Glutamatergic neuron (in vitro differentiated cells): ENCODE results near the gene PVALB. TPM values are rescaled to one million over a fixed set of nuclear protein-coding genes. Genes with fewer than 3 reads are reported as not detected.

ENCODE experiments used
- DNase-seq: peaks from one replicate; pipeline ENCODE4 v3.0.0; 2022
- H3K27ac Mint-ChIP-seq: one replicate; pipeline ENCODE4 v1.8.0; 2020; ENCODE audit warnings: mild to moderate bottlenecking, mixed read lengths, inconsistent platforms; ENCODE audit not compliant: unreplicated experiment
- H3K27me3 Mint-ChIP-seq: one replicate; pipeline ENCODE4 v1.8.0; 2020; ENCODE audit warnings: mild to moderate bottlenecking, moderate library complexity, mixed read lengths, inconsistent platforms; ENCODE audit not compliant: unreplicated experiment
- H3K36me3 Mint-ChIP-seq: one replicate; pipeline ENCODE4 v1.8.0; 2020; ENCODE audit warnings: mild to moderate bottlenecking, mixed read lengths, inconsistent platforms; ENCODE audit not compliant: unreplicated experiment
- H3K4me1 Mint-ChIP-seq: one replicate; pipeline ENCODE4 v1.8.0; 2020; ENCODE audit warnings: mild to moderate bottlenecking, low read depth, mixed read lengths, inconsistent platforms; ENCODE audit not compliant: unreplicated experiment
- H3K4me3 Mint-ChIP-seq: one replicate; pipeline ENCODE4 v1.8.0; 2020; ENCODE audit warnings: mild to moderate bottlenecking, mixed read lengths, inconsistent platforms; ENCODE audit not compliant: unreplicated experiment
- H3K9me3 Mint-ChIP-seq: one replicate; pipeline ENCODE4 v1.8.0; 2020; ENCODE audit warnings: mild to moderate bottlenecking, moderate library complexity, mixed read lengths, inconsistent platforms; ENCODE audit not compliant: unreplicated experiment
- total RNA-seq: library from RNA; stranded (reverse); fragmentation: NEBNext Ultra II Directional; extraction: Animal tissue kit (Norgen Biotek cat#: 25700); gene quantifications from one replicate; pipeline ENCODE4 v1.2.1, GENCODE V29; 2021; ENCODE audit not compliant: unreplicated experiment
- TF ChIP-seq, protein P1 (sequence below): fragments of 200-600 bp; sonication (generic); IDR thresholded peaks from one replicate; pipeline ENCODE4 v1.5.0; 2021; ENCODE audit not compliant: partially characterized antibody, unreplicated experiment

PVALB gene
- total RNA-seq, 1 donor from 2014 or later, result not detected

DNA sequence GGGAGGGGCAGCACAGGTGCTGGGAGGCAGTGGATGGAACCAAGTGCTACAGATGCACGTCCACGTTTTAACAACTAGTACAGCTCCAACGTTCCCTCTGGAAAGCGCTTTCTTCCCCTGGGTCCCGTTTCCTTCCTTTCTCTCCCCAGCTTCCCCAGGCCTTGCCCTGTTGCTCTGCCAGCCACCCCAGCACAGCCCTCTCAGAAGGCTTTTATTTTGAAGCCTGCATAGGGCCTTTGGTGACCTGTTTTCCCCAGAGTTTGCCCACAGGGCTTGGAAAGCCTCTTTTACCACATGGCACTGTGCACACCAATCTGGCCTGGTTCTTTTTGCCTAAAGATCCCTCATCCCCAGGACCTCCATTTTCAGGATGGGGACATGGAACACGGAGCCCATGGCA, 30.1 kb upstream of the PVALB start:
- Mint-ChIP-seq H3K27ac (no peak overlapping the region), H3K9me3 (peaks cover 6% of the 10 kb centered on the region), H3K27me3 (peaks cover 7% of the 10 kb centered on the region), H3K4me3 (no peak overlapping the region), H3K36me3 (no peaks in the 10 kb centered on the region), H3K4me1 (no peaks in the 10 kb centered on the region)
- no peak for DNase-seq
- TF ChIP-seq, protein P1, sequence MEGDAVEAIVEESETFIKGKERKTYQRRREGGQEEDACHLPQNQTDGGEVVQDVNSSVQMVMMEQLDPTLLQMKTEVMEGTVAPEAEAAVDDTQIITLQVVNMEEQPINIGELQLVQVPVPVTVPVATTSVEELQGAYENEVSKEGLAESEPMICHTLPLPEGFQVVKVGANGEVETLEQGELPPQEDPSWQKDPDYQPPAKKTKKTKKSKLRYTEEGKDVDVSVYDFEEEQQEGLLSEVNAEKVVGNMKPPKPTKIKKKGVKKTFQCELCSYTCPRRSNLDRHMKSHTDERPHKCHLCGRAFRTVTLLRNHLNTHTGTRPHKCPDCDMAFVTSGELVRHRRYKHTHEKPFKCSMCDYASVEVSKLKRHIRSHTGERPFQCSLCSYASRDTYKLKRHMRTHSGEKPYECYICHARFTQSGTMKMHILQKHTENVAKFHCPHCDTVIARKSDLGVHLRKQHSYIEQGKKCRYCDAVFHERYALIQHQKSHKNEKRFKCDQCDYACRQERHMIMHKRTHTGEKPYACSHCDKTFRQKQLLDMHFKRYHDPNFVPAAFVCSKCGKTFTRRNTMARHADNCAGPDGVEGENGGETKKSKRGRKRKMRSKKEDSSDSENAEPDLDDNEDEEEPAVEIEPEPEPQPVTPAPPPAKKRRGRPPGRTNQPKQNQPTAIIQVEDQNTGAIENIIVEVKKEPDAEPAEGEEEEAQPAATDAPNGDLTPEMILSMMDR, result no peak

DNA sequence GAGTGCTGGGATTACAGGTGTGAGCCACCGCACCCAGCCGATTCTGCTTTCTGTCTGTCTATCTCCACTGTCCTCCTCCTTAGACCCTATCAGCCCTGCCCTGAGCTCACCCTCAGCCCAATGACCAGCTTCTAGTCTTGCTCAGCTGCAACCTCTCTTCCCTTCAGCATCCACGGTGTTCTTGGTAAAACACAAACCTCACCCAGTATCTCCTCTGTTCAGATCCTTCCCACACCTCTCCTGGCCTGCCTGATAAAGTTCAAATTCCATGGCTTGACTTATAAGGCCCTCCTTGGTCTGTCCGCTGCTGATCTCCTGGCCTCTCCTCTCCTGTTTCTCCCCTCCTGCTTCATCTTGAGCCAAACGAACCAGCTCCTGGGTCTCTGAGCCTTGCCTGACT, 29.4 kb upstream of the PVALB start:
- TF ChIP-seq, protein P1, result no peak
- Mint-ChIP-seq H3K27ac (no peak overlapping the region), H3K36me3 (peaks cover 4% of the 10 kb centered on the region), H3K27me3 (peaks cover 7% of the 10 kb centered on the region), H3K9me3 (peaks cover 6% of the 10 kb centered on the region), H3K4me1 (no peaks in the 10 kb centered on the region), H3K4me3 (no peak overlapping the region)
- no peak for DNase-seq

- TF ChIP-seq, protein P1, result no peak
- Mint-ChIP-seq H3K36me3 (peaks cover 21% of the 10 kb centered on the region), H3K4me3 (no peak overlapping the region), H3K9me3 (peaks cover 3% of the 10 kb centered on the region), H3K27ac (no peak overlapping the region), H3K4me1 (no peaks in the 10 kb centered on the region), H3K27me3 (peaks cover 4% of the 10 kb centered on the region)
- no peak for DNase-seq
These were observed 23.3 kb upstream of the PVALB start for GRCh38 chr22:36840106-36840505.

- DNase-seq, result no peak
- Mint-ChIP-seq H3K4me3 (no peak overlapping the region), H3K4me1 (no peaks in the 10 kb centered on the region), H3K27me3 (peaks cover 7% of the 10 kb centered on the region), H3K27ac (no peak overlapping the region), H3K9me3 (peaks cover 3% of the 10 kb centered on the region), H3K36me3 (peaks cover 21% of the 10 kb centered on the region)
- TF ChIP-seq, protein P1, result no peak
These were observed 22.7 kb upstream of the PVALB start for GRCh38 chr22:36839356-36840073.

- H3K4me1 Mint-ChIP-seq, result no peaks in the 10 kb centered on the region
- no peak overlapping the region for H3K4me3 Mint-ChIP-seq
- H3K27me3 Mint-ChIP-seq, result peaks cover 6% of the 10 kb centered on the region
- no peak overlapping the region for H3K27ac Mint-ChIP-seq
- TF ChIP-seq, protein P1, result no peak
- no peaks in the 10 kb centered on the region for H3K9me3 Mint-ChIP-seq
- DNase-seq, result no peak
- peaks cover 21% of the 10 kb centered on the region for H3K36me3 Mint-ChIP-seq
These were observed 21.5 kb upstream of the PVALB start for GRCh38 chr22:36838119-36839030.
